NT2/D1 (cell line): ENCODE measurements around the gene RBBP8NL.

ENCODE experiments used
- YY1 ChIP-seq: IDR thresholded peaks from 2 replicates; pipeline ENCODE4 v1.6.1; 2011; ENCODE audit not compliant: insufficient read length, insufficient read depth
- ZNF274 ChIP-seq: IDR thresholded peaks from 2 replicates; pipeline ENCODE4 v1.6.1; 2011; ENCODE audit warnings: mild to moderate bottlenecking, low read depth, low read length

- TF ChIP-seq ZNF274, result no peak
- no peak for TF ChIP-seq YY1
These were observed 42.7 kb upstream of the RBBP8NL start for GRCh38 chr20:62470001-62470400.
